ENCODE measurements around the gene IKBKG.
A peak's percentile ranks its signal among the peaks of the same experiment; 100 is the strongest.

The IKBKG gene

DNA sequence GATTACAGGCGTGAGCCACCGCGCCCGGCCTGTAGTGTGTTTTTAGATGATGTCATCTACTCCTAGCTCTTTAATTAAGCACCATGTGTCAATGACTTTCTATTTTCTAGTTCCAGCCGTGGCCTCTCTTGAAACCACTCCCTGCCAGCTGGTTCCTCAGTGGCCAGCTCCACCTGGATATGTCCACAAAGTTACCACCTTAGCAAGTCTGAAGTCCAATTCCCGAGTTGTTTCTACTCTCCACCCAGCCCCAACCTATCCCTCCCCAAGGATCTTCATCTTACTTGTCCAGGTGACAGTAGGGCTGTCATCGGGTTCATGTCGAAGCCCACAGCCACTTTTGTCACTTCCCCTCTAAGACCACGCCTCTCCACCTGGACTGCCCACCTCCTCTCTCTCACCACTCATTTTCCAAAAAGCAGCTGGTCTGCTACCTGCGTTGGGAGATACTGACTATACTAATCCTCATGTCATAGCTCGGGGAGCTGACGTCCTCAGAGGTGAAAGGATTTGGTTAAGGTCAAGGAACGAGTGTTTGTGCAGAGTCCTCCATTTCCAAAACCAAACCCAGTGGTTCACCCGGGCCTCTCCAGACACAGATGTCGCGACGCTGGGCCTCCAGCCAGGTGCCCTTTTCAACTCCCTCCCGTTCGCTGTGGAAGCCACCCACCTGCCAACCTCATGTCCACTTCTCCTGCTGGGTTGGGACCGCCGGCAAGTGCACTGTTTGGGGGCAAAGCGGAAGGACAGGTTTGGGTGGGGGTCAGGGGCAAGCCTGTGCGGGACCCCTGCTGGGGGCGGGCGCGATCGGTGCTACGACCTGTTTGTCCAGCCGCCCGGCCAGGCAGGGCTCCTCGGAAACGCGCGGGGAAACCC is 32.1 kb upstream of the IKBKG start:
- DNase-seq (ENCODE audit: low read depth): no peak
- TF ChIP-seq, protein P1, sequence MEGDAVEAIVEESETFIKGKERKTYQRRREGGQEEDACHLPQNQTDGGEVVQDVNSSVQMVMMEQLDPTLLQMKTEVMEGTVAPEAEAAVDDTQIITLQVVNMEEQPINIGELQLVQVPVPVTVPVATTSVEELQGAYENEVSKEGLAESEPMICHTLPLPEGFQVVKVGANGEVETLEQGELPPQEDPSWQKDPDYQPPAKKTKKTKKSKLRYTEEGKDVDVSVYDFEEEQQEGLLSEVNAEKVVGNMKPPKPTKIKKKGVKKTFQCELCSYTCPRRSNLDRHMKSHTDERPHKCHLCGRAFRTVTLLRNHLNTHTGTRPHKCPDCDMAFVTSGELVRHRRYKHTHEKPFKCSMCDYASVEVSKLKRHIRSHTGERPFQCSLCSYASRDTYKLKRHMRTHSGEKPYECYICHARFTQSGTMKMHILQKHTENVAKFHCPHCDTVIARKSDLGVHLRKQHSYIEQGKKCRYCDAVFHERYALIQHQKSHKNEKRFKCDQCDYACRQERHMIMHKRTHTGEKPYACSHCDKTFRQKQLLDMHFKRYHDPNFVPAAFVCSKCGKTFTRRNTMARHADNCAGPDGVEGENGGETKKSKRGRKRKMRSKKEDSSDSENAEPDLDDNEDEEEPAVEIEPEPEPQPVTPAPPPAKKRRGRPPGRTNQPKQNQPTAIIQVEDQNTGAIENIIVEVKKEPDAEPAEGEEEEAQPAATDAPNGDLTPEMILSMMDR (conservative IDR thresholded peaks at IDR 0.05; ENCODE audit: control insufficient read depth, insufficient read depth, low read depth, low read length): no peak
- H3K4me3 ChIP-seq (ENCODE audit: control insufficient read depth, low read depth, low read length): peak overlapping the region; percentile 65

DNA sequence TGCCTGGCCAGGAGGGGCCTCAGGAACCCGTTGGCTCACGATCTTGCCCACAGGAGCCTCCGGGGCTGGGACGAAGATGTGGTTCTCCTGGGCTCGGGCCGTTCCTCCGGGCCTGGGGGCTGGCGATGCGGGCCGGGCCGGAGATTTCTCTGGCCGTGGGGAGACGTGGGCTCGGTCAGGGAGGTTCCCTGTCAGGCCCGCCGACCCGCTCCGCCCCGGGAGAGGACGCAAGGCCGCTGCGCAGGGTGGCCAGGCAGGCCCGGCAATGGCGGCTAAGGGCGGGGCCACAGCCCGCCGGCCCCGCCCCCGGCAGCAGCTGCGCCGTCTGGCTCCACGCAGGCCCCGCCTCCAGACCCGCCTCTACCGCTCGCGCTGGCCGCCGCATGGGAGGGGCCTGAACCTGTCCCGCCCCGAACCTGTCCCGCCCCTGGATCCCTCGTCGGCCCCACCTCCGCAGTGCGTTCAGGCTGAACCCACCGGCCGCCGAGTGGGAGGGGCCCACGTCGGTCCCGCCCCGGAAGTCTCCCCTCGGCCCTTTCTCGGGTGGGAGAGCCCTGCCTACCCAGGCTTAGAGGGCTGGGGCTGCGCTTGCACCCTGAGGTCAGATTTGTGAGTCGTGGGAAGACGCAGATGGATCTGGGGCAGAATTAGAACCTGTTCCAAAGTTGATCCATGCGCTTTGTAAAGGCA is 31.3 kb upstream of the IKBKG start, which contains the start of gene FAM3A:
Gene FAM3A (minus strand): TSS at position 267 of the 690 bp plus-strand sequence. CDS start 460 bp downstream, outside the sequence.
- peak; percentile 83 for DNase-seq (ENCODE audit: low read depth)
- TF ChIP-seq, protein P1 (conservative IDR thresholded peaks at IDR 0.05; ENCODE audit: control insufficient read depth, insufficient read depth, low read depth, low read length): no peak
- peak within 1 kb of the TSS; percentile 65 for H3K4me3 ChIP-seq (ENCODE audit: control insufficient read depth, low read depth, low read length)

DNA sequence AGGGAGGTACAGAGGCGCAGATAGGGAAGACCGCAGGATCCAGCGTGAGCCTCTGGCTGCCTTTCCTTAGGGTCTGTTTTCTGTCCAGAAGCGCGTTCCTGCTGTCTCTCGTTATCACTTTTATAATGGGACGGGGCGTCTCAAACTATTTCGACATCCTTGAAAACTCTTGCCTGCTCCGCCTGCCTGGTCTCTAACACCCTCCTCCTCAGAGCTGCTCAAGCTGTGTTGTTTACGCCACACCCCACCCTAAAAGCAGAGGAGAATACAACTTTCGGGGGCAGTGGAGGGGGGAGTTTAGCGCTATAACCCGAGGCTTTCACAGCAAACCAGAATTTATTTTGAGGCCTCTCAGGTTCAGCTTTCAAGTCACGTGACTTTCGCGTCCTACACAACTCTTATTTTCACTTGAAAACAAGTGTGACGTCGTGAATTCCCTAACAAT is 30.7 kb upstream of the IKBKG start:
- peak overlapping the region; percentile 51 for H3K4me3 ChIP-seq (ENCODE audit: control insufficient read depth, low read depth, low read length)
- peak; percentile 71 for DNase-seq (ENCODE audit: low read depth)
- TF ChIP-seq, protein P1 (conservative IDR thresholded peaks at IDR 0.05; ENCODE audit: control insufficient read depth, insufficient read depth, low read depth, low read length): no peak

DNA sequence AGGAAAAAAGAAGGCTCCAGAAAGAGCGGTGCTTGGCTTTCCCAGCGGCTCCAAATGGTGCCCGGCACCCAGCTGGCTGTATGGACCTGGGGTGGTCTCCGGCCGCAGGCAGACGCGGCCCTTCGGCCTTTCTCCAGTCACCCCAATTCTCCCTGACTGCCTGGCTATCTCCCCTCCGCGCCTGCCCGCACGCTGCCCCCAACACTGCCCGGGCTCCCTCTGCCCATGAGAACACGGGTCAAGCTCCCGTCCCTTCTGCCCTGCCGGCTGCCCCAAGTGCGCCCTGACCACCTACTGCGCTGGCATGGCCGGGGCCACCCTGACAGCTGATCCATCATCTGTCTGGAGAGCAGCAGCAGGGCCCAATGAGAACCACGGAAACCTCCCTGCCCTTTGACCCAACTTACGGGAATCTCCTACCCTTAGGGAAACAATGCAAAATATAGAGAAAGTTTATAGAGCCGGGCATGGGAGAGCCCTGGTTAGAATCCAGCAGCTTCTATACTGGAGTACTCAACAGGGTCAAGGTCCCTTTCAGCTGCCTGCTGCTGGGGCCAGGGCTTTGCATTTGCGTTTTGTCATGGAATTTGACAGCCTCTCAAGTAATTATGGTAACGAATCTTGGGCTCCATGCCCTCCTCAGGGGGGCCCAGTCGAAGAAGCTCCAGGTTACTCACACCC is 30.2 kb upstream of the IKBKG start:
- H3K4me3 ChIP-seq (ENCODE audit: control insufficient read depth, low read depth, low read length): no peak overlapping the region
- DNase-seq (ENCODE audit: low read depth): no peak
- TF ChIP-seq, protein P1 (conservative IDR thresholded peaks at IDR 0.05; ENCODE audit: control insufficient read depth, insufficient read depth, low read depth, low read length): no peak

GRCh38 chrX:154519389-154519788 is 28.0 kb upstream of the IKBKG start:
- TF ChIP-seq, protein P1 (conservative IDR thresholded peaks at IDR 0.05; ENCODE audit: control insufficient read depth, insufficient read depth, low read depth, low read length): no peak
- no peak overlapping the region for H3K4me3 ChIP-seq (ENCODE audit: control insufficient read depth, low read depth, low read length)
- DNase-seq (ENCODE audit: low read depth): no peak

Measured in fibroblast of mammary gland (primary cell).